Measurements from ENCODE around the gene CPT1B.
"Not testable (repeated sequence)": the region's sequence is repeated elsewhere in the genome, so short reads cannot be mapped to it uniquely, and the experiment has no call there.

Gene CPT1B

GRCh38 chr22:50622723-50623327, 44.6 kb upstream of the CPT1B start:
- no peak for TF ChIP-seq CTCF (IDR thresholded peaks at IDR 0.05; ENCODE audit: low read length, missing control alignments)
- DNase-seq (ENCODE audit: low read depth), result no peak
- H3K4me3 ChIP-seq (replicated peaks; ENCODE audit: low read depth, low read length), result no peak overlapping the region

- H3K4me3 ChIP-seq (replicated peaks; ENCODE audit: low read depth, low read length), result no peak overlapping the region
- DNase-seq (ENCODE audit: low read depth), result no peak
- TF ChIP-seq CTCF (IDR thresholded peaks at IDR 0.05; ENCODE audit: low read length, missing control alignments), result peak; percentile 13
Observed at GRCh38 chr22:50621948-50622722, 43.9 kb upstream of the CPT1B start.

GRCh38 chr22:50621356-50621880, 43.2 kb upstream of the CPT1B start:
- no peak overlapping the region for H3K4me3 ChIP-seq (replicated peaks; ENCODE audit: low read depth, low read length)
- TF ChIP-seq CTCF (IDR thresholded peaks at IDR 0.05; ENCODE audit: low read length, missing control alignments), result no peak
- no peak for DNase-seq (ENCODE audit: low read depth)

DNA sequence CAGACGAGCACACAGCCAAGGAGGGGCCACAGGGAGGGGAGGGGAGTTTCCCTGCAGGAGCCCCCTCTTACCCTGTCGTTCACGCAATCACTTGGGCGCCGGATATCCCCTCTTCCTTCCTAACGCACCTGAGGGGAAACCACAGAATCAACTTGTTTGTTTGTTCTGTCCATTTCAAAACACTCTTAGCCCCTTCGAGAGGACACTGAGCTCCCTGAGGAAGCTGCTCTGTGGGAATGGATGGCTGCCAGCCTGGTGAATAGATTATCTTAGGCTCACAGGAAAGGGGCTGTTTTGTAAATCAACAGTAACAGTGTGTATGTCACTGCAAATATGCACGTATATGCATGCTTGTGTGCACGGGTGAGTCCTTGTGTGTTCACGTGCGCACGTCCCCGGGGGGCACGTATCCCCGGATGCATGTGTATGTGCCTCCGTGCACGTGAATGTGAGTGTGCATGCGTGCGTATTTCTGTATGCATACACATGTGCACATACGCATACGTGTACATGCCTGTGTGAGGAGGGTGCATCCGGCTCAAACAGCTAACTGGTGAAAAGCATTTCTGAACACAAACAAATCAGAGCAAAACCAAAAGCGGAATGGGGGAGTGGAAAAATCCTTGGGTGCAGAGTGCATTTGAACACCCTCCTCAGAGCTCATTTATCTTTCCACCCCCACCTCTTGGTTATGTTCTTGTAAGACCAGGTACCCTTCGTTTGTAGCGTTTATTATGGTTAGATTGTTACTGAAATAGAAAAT, 42.5 kb upstream of the CPT1B start:
- no peak for DNase-seq (ENCODE audit: low read depth)

GRCh38 chr22:50614296-50614695, 36.1 kb upstream of the CPT1B start:
- H3K4me3 ChIP-seq (replicated peaks; ENCODE audit: low read depth, low read length); DNase-seq (ENCODE audit: low read depth): not testable (repeated sequence)

More for the DNA sequence above, 42.5 kb upstream of the CPT1B start:
- H3K4me3 ChIP-seq (replicated peaks; ENCODE audit: low read depth, low read length), result no peak overlapping the region
- TF ChIP-seq CTCF (IDR thresholded peaks at IDR 0.05; ENCODE audit: low read length, missing control alignments), result no peak

DNA sequence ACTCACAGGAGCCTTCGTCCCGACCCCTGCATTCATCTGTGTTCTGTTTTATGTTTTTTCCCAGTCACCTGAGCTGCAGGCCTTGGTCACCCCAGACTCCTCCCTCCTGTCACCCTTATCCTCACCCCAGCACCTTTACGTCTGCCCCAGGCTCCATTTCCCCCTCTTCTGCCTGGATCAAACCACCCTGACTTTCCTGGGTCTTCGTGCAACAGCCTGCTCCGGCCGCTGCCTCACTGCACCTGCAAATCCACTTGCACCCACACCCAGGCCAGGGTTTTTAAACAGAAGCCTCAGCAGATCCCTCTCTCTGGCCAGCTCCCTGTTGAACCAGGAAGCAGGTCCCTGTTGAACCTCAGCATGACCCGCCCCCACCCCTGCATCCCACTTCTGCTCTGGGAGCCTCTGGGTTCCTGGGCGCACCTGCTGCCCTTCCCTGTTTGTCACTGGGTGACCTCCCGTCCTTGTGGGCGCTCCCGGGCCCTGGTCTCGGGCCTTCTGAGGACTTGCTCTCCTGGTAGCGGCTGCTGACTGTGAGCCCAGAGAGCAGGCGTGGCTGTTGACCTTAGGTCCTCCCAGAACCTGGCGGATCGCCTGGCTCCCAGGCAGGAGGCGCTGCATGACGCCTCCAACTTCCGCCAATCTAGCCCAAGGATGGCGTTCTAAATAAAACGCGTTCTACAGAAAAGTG, 35.2 kb upstream of the CPT1B start:
- no peak overlapping the region for H3K4me3 ChIP-seq (replicated peaks; ENCODE audit: low read depth, low read length)
- no peak for TF ChIP-seq CTCF (IDR thresholded peaks at IDR 0.05; ENCODE audit: low read length, missing control alignments)
- no peak for DNase-seq (ENCODE audit: low read depth)

All from fibroblast of pulmonary artery (primary cell).